ENCODE measurements around the gene BCL2L12.

The BCL2L12 gene

GRCh38 chr19:49642492-49643035, 23.2 kb upstream of the BCL2L12 start:
- no peak for DNase-seq

GRCh38 chr19:49643466-49643865, 22.3 kb upstream of the BCL2L12 start:
- no peak for DNase-seq

- no peak for DNase-seq
Observed at GRCh38 chr19:49645592-49645991, 20.1 kb upstream of the BCL2L12 start.

- DNase-seq: no peak
Observed at GRCh38 chr19:49645995-49646394, 19.7 kb upstream of the BCL2L12 start.

- DNase-seq: no peak
Observed at GRCh38 chr19:49646586-49646985, 19.1 kb upstream of the BCL2L12 start.

GRCh38 chr19:49651029-49651819, 14.5 kb upstream of the BCL2L12 start:
- no peak for DNase-seq

- DNase-seq: no peak
Observed at GRCh38 chr19:49651820-49652550, 13.7 kb upstream of the BCL2L12 start.

GRCh38 chr19:49652551-49653465, 12.9 kb upstream of the BCL2L12 start:
- no peak for DNase-seq

- no peak for DNase-seq
Observed at GRCh38 chr19:49653466-49653806, 12.3 kb upstream of the BCL2L12 start.

GRCh38 chr19:49654581-49654980, 11.2 kb upstream of the BCL2L12 start:
- no peak for DNase-seq

- DNase-seq: no peak
Observed at GRCh38 chr19:49655570-49656455, 9.9 kb upstream of the BCL2L12 start.

GRCh38 chr19:49656456-49657109, 9.2 kb upstream of the BCL2L12 start:
- no peak for DNase-seq

- DNase-seq: no peak
Observed at GRCh38 chr19:49657493-49658138, 8.1 kb upstream of the BCL2L12 start.

- DNase-seq: no peak
Observed at GRCh38 chr19:49658139-49658517, 7.6 kb upstream of the BCL2L12 start.

- DNase-seq: no peak
Observed at GRCh38 chr19:49658566-49659442, 6.9 kb upstream of the BCL2L12 start.

- DNase-seq: no peak
Observed at GRCh38 chr19:49660338-49660961, 5.3 kb upstream of the BCL2L12 start.

- DNase-seq: no peak
Observed at GRCh38 chr19:49662011-49662410, 3.7 kb upstream of the BCL2L12 start.

- DNase-seq: no peak
Observed at GRCh38 chr19:49663224-49663623, 2.5 kb upstream of the BCL2L12 start.

Data from GF-D8 (cell line).